HepG2 (cell line): Measurements from ENCODE around the gene GPX1. TPM values are rescaled to one million over a fixed set of nuclear protein-coding genes. Genes with fewer than 3 reads are reported as not detected.

Experiments
- BRCA1 ChIP-seq: sonication (generic); formaldehyde crosslinking; IDR thresholded peaks from 2 replicates; pipeline ENCODE4 v1.4.0; 2020; ENCODE audit warnings: missing genetic modification reagents
- CC2D1A ChIP-seq: sonication (generic); formaldehyde crosslinking; IDR thresholded peaks from 2 replicates; pipeline ENCODE4 v1.8.1; 2023; ENCODE audit warnings: mild to moderate bottlenecking, missing genetic modification reagents
- CEBPB ChIP-seq: IDR thresholded peaks from 2 replicates; pipeline ENCODE4 v1.6.1; 2011; ENCODE audit warnings: low read depth, low read length, improper control_type of control experiment, borderline replicate concordance
- FLYWCH1 ChIP-seq: sonication (generic); formaldehyde crosslinking; IDR thresholded peaks from 2 replicates; pipeline ENCODE4 v1.8.1; 2023; ENCODE audit warnings: mild to moderate bottlenecking, missing genetic modification reagents
- GTF3A ChIP-seq: sonication (generic); formaldehyde crosslinking; conservative IDR thresholded peaks from 2 replicates; pipeline ENCODE4 v1.4.0; 2020; ENCODE audit warnings: mild to moderate bottlenecking, missing genetic modification reagents
- HNRNPUL1 ChIP-seq: fragments of 200-400 bp; formaldehyde crosslinking; IDR thresholded peaks from 2 replicates; pipeline ENCODE4 v1.6.1; 2017; ENCODE audit warnings: low read depth, mild to moderate bottlenecking, low read length, moderate library complexity
- JDP2 ChIP-seq: sonication (generic); formaldehyde crosslinking; IDR thresholded peaks from 2 replicates; pipeline ENCODE4 v1.8.1; 2022; ENCODE audit warnings: missing genetic modification reagents, borderline replicate concordance
- MYC ChIP-seq: sonication (generic); formaldehyde crosslinking; IDR thresholded peaks from 2 replicates; pipeline ENCODE4 v1.9.0; 2021; ENCODE audit warnings: missing genetic modification reagents, borderline replicate concordance
- NAIF1 ChIP-seq: sonication (generic); formaldehyde crosslinking; IDR thresholded peaks from 2 replicates; pipeline ENCODE4 v1.5.0; 2020; ENCODE audit warnings: mild to moderate bottlenecking, missing genetic modification reagents, borderline replicate concordance
- NCOA1 ChIP-seq: sonication (generic); formaldehyde crosslinking; IDR thresholded peaks from 2 replicates; pipeline ENCODE4 v1.9.0; 2021; ENCODE audit warnings: missing genetic modification reagents
- NKX3-1 ChIP-seq: sonication (generic); formaldehyde crosslinking; IDR thresholded peaks from 2 replicates; pipeline ENCODE4 v1.5.0; 2020; ENCODE audit warnings: missing genetic modification reagents
- NR3C1 ChIP-seq: sonication (generic); formaldehyde crosslinking; IDR thresholded peaks from 2 replicates; pipeline ENCODE4 v1.4.0; 2020; ENCODE audit warnings: missing genetic modification reagents
- PRPF4 ChIP-seq: fragments of 200-400 bp; formaldehyde crosslinking; IDR thresholded peaks from 2 replicates; pipeline ENCODE4 v1.6.1; 2016; ENCODE audit warnings: low read length, low read depth; ENCODE audit not compliant: poor library complexity, severe bottlenecking
- RARG ChIP-seq: sonication (generic); formaldehyde crosslinking; IDR thresholded peaks from 2 replicates; pipeline ENCODE4 v1.4.0; 2020; ENCODE audit warnings: low read depth, mild to moderate bottlenecking, missing genetic modification reagents
- ZKSCAN8 ChIP-seq: IDR thresholded peaks from 2 replicates; pipeline ENCODE4 v1.6.1; 2016; ENCODE audit warnings: borderline replicate concordance, missing genetic modification reagents, missing compliant biosample characterization
- ZMYM4 ChIP-seq: sonication (generic); formaldehyde crosslinking; IDR thresholded peaks from 2 replicates; pipeline ENCODE4 v1.8.1; 2023; ENCODE audit warnings: mild to moderate bottlenecking, missing genetic modification reagents
- ZNF207 ChIP-seq: fragments of 450-650 bp; IDR thresholded peaks from 2 replicates; pipeline ENCODE4 v1.6.1; 2016; ENCODE audit warnings: antibody characterized with exemption, borderline replicate concordance
- ZNF225 ChIP-seq: sonication (generic); formaldehyde crosslinking; IDR thresholded peaks from 2 replicates; pipeline ENCODE4 v1.4.0; 2020; ENCODE audit warnings: mild to moderate bottlenecking, missing genetic modification reagents
- ZNF430 ChIP-seq: sonication (generic); formaldehyde crosslinking; IDR thresholded peaks from 2 replicates; pipeline ENCODE4 v1.9.0; 2021; ENCODE audit warnings: mild to moderate bottlenecking, missing genetic modification reagents
- ZNF619 ChIP-seq: sonication (generic); formaldehyde crosslinking; IDR thresholded peaks from 2 replicates; pipeline ENCODE4 v1.4.0; 2020; ENCODE audit warnings: mild to moderate bottlenecking, missing genetic modification reagents
- ZNF773 ChIP-seq: sonication (generic); formaldehyde crosslinking; IDR thresholded peaks from 2 replicates; pipeline ENCODE4 v1.4.0; 2020; ENCODE audit warnings: missing genetic modification reagents, borderline replicate concordance
- ZNF841 ChIP-seq: sonication (generic); formaldehyde crosslinking; IDR thresholded peaks from 2 replicates; pipeline ENCODE4 v1.8.1; 2023; ENCODE audit warnings: missing genetic modification reagents, borderline replicate concordance
- ZUFSP ChIP-seq: sonication (generic); formaldehyde crosslinking; IDR thresholded peaks from 2 replicates; pipeline ENCODE4 v1.9.0; 2021; ENCODE audit warnings: missing genetic modification reagents, mild to moderate bottlenecking, borderline replicate concordance
- polyA plus RNA-seq, 8 experiments: library from polyadenylated mRNA; depleted of rRNA in 3 of 8; stranded (reverse) in 7 of 8; unstranded in 1 of 8; fragments of >200 nt; fragmentation: Illumina TruSeq in 4 of 8; extraction: Trizol in 4 of 8; gene quantifications; 2 replicates each; pipeline versions ENCODE4 v1.2.1 to v1.2.3, GENCODE V29; 2011 to 2016; ENCODE audit warnings: low read depth in 4 of 8, missing spikeins in 1 of 8, mixed read lengths in 1 of 8; ENCODE audit not compliant: insufficient read depth in 1 of 8
- total RNA-seq, 5 experiments: library from RNA; depleted of rRNA; stranded (reverse); fragments of >200 nt; fragmentation: Illumina TruSeq; extraction: Trizol; gene quantifications; 2 replicates each; pipeline ENCODE4 v1.2.3, GENCODE V29; 2016; ENCODE audit warnings: low read depth in 1 of 5
- TF ChIP-seq, protein P1 (sequence below): sonication (generic); formaldehyde crosslinking; IDR thresholded peaks from 2 replicates; pipeline ENCODE4 v1.9.0; 2021; ENCODE audit warnings: missing genetic modification reagents, borderline replicate concordance
- TF ChIP-seq, protein P2 (sequence below): sonication (generic); formaldehyde crosslinking; IDR thresholded peaks from 2 replicates; pipeline ENCODE4 v1.4.0; 2020; ENCODE audit warnings: low read depth, mild to moderate bottlenecking, missing genetic modification reagents

The GPX1 gene
- total and polyA plus RNA-seq, 2 of the 13 experiments (the other 11 are each of a cell fraction or from before 2014, with no cell fraction given) = 149 to 168 TPM

- TF ChIP-seq NAIF1 (CRISPR knock-in tag) (peak; percentile 68; the same call in 1 of the 2 replicates), BRCA1 (CRISPR knock-in tag) (0 out of 2 replicates have a peak, but pooled peaks have one; percentile 57), ZNF773 (CRISPR knock-in tag) (no peak), RARG (CRISPR knock-in tag) (no peak), ZMYM4 (CRISPR knock-in tag) (peak; percentile 87), ZNF841 (CRISPR knock-in tag) (no peak), NR3C1 (CRISPR knock-in tag) (no peak), ZNF225 (CRISPR knock-in tag) (no peak; the same call in 1 of the 2 replicates), ZNF619 (CRISPR knock-in tag) (no peak), NKX3-1 (CRISPR knock-in tag) (0 out of 2 replicates have a peak, but pooled peaks have one; percentile 27), ZKSCAN8 (peak; percentile 76; the same call in 1 of the 2 replicates), ZNF430 (CRISPR knock-in tag) (peak; percentile 80; the same call in 1 of the 2 replicates), MYC (peak; percentile 99), CEBPB (peak; percentile 30; the same call in 1 of the 2 replicates), ZUFSP (CRISPR knock-in tag) (no peak), NCOA1 (0 out of 2 replicates have a peak, but pooled peaks have one; percentile 76), PRPF4 (no peak), FLYWCH1 (CRISPR knock-in tag) (no peak), CC2D1A (CRISPR knock-in tag) (no peak), ZNF207 (no peak), GTF3A (CRISPR knock-in tag) (no peak), HNRNPUL1 (no peak), JDP2 (CRISPR knock-in tag) (no peak)
- TF ChIP-seq, protein P1, sequence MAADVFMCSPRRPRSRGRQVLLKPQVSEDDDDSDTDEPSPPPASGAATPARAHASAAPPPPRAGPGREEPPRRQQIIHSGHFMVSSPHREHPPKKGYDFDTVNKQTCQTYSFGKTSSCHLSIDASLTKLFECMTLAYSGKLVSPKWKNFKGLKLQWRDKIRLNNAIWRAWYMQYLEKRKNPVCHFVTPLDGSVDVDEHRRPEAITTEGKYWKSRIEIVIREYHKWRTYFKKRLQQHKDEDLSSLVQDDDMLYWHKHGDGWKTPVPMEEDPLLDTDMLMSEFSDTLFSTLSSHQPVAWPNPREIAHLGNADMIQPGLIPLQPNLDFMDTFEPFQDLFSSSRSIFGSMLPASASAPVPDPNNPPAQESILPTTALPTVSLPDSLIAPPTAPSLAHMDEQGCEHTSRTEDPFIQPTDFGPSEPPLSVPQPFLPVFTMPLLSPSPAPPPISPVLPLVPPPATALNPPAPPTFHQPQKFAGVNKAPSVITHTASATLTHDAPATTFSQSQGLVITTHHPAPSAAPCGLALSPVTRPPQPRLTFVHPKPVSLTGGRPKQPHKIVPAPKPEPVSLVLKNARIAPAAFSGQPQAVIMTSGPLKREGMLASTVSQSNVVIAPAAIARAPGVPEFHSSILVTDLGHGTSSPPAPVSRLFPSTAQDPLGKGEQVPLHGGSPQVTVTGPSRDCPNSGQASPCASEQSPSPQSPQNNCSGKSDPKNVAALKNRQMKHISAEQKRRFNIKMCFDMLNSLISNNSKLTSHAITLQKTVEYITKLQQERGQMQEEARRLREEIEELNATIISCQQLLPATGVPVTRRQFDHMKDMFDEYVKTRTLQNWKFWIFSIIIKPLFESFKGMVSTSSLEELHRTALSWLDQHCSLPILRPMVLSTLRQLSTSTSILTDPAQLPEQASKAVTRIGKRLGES (CRISPR knock-in tag) = no peak; the same call in 1 of the 2 replicates
- TF ChIP-seq, protein P2, sequence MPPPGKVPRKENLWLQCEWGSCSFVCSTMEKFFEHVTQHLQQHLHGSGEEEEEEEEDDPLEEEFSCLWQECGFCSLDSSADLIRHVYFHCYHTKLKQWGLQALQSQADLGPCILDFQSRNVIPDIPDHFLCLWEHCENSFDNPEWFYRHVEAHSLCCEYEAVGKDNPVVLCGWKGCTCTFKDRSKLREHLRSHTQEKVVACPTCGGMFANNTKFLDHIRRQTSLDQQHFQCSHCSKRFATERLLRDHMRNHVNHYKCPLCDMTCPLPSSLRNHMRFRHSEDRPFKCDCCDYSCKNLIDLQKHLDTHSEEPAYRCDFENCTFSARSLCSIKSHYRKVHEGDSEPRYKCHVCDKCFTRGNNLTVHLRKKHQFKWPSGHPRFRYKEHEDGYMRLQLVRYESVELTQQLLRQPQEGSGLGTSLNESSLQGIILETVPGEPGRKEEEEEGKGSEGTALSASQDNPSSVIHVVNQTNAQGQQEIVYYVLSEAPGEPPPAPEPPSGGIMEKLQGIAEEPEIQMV (CRISPR knock-in tag) = no peak
Observed at GRCh38 chr3:49358217-49358883, at the start of gene GPX1 (continued).
